GM19324 (cell line): ENCODE measurements around the gene GMIP.

Source experiments
- ATAC-seq: cut with Tn5 transposase; IDR thresholded peaks from one replicate; pipeline ENCODE4 v1.9.1; 2021; ENCODE audit warnings: mild to moderate bottlenecking, moderate library complexity; ENCODE audit not compliant: unreplicated experiment, low FRiP score

GMIP gene

DNA sequence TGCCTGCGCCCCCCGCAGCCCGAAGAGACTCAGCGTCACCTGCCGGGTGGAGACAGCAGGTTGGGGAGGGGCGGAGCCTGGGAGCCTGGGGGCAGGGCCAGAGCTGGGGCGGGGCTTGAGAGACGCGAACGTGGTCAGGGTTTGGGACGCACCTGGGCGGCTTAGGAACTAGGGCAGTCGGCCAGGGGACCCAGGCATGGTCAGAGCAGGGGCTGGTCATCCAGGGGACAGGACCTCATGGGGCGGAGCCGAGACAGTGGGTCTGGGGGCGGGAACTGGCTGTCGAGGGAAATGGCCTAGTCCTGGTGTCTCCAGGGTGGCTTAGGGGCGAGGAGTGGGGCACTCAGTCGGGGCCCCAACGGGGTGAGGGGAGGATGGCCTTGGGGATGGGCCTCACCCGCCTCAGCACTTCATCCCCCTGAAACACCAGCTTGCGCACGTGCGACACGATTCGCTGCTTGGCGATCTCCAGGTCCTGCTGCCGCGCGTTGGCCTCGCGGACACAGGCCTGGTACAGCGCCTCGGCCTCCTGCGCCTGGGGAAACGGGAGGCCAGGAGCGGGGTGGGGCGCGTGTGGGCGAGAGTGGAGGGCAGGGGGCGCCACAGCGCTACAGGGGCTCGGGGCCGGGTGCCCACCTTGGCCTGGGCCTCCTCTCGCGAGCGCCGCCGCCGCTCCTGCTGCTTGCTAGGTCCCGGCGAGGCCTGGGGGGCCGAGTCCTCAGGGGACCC is 5.8 kb downstream of the GMIP start:
- no peak for ATAC-seq

DNA sequence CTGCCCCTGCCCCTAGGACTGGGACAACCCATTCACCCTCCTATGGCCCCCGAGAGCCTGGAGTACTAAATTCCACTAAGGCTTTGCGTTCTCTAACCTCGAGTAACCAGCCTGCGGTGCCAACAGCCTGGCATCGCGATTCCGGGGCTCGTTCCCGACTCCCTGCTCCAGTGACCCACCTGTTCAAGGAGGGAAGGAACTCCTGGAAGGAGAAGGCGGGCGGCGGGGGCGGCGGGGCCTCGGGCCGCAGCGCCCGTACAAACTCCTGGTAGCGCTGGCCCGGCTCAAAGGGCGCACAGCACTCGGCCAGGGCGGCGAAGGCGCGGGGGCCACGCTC is 6.3 kb downstream of the GMIP start:
- ATAC-seq: no peak

DNA sequence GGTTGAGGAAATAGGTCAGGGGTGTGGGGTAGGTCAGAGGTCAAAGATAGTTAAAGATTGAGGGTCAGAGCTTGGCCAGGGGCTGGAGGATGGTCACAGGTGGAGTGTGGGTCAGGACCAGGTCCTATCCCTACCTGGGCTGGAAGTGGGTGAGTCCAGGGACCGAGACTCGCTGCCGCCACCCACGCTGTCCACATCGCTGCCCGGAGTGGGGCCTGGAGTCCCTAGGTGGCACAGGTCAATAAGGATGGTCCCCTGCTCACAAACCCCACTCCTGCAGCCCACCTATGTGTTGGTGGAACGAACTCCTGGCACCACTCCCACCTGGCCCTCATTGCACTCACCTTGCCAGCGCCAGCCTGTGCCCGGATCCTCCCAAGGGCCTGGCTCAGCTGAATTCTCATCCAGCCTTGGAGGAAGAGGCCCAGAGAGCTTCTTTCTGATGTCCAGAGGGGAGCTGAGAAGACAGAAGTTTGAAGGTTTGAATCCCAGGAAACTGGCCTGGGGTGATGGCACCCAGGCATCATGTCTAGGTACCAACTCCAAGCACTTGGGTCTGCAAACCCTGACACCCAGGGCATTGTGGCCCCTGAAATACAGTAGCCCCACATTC is 6.8 kb downstream of the GMIP start:
- ATAC-seq: no peak

DNA sequence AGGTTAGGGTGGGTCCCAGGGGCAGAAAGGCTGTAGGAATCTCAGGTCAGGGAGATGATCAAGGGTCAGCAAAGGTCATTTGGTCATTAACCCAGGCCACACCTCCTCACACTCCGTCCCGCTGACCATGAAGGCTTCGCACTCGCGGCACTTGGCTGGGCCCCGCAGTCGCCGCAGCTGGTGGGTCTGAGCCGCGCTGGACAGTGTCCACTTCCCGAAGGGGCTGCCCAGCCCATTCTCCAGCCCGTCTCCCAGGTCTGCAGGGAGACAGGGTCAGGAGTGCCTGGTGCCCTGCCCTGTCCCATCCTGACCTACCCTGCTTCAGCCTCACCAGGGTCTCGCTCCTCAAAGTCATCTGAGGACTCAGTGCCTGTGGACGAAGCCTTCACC is 8.1 kb downstream of the GMIP start:
- no peak for ATAC-seq

DNA sequence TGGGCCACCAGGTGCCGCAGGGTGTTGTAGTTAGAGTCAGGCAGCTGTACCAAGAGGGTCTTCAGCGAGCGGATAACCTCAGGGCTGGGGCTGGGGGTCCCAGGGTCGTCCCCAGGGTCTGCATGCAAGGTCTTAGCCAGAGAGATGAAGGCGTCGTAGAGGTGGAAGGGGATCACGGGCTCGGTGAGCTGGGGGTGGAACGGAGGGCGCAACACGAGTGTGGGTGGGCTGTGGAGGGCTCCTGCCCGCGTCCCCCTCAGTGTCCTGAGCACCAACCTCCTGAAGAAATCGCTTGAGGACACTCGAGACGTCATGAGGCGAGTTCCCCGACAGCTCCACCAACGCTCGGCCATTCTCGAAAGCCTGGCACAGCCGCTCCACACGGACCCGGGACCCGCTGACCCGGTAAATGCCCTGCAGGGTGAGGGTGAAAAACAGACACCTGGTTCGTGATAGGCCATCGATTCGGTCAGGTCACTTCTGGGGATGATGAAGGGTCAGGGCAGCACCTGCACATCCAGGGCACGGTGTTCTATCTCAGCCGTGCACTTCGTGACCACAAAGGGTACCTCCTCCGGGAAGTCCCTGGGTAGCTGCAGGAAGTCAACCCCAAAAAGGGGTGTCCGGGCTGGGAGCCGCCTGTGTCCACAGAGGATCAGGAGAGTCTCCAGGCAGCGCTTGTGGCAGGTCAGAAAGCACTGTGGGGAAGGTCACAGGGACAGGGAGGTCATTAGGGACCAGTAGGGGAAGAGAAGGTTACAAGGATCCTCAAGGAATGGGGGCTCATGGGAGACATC is 8.7 kb downstream of the GMIP start:
- no peak for ATAC-seq

- no peak for ATAC-seq
Measured at GRCh38 chr19:19633711-19634515, 9.5 kb downstream of the GMIP start.

GRCh38 chr19:19632661-19633060 is 10.8 kb downstream of the GMIP start:
- ATAC-seq: no peak

- ATAC-seq: no peak
Measured at GRCh38 chr19:19631346-19631745, 12.1 kb downstream of the GMIP start.

- no peak for ATAC-seq
Measured at GRCh38 chr19:19630426-19630825, 13.0 kb downstream of the GMIP start.

DNA sequence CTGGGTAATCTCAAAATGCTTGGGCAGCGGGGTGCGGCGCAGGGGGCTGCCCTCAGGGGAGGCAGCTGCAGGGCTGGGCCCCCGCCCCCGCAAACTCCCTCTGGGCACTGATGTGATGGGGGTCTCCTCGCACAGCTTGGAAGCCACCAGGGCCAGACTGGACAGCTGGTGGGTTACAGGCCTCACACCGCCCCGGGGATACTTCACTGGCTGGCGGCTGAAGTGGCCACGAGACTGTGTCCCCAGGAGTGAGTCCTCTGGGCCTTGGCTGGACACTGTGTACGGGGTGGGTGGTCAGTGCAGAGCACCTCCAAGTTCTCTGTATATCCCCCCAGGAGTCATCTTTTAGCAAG is 13.4 kb downstream of the GMIP start:
- ATAC-seq: no peak

DNA sequence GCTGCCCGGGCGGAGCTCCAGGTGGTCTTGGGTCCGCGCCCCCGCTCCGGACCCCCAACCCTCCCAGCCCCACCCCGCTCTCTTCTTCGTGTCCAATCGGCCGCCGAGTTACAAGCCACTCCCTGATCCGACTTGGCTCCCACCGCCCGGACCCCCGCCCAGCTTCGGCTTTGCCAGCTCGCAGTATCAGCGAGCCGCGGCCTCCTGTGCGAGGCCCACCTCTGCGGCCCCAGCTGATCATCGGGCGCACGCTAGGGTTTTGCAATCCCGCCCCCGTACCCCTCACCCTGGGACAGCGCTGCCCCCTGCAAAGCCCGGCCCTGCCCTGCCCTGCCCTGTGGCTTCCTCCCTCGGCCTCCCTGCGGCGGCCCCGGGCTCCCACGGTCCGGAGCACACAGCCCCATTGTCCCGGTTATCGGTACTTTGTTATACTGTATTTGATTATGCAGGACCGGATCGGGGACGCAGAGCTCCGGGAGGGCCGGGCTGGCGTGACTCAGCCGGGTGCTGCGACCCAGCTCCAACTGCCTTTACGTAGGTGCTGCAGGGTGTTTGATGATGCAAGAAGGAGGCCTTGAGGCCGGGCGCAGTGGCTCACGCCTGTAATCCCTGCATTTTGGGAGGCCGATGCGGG is 14.8 kb downstream of the GMIP start:
- peak; percentile 10 for ATAC-seq

- ATAC-seq: peak; percentile 57
Measured at GRCh38 chr19:19627621-19628500, 15.6 kb downstream of the GMIP start, which contains the start of gene LPAR2. LPAR2 (minus strand) TSS chr19:19628220; CDS start chr19:19627275, 945 bp downstream.

DNA sequence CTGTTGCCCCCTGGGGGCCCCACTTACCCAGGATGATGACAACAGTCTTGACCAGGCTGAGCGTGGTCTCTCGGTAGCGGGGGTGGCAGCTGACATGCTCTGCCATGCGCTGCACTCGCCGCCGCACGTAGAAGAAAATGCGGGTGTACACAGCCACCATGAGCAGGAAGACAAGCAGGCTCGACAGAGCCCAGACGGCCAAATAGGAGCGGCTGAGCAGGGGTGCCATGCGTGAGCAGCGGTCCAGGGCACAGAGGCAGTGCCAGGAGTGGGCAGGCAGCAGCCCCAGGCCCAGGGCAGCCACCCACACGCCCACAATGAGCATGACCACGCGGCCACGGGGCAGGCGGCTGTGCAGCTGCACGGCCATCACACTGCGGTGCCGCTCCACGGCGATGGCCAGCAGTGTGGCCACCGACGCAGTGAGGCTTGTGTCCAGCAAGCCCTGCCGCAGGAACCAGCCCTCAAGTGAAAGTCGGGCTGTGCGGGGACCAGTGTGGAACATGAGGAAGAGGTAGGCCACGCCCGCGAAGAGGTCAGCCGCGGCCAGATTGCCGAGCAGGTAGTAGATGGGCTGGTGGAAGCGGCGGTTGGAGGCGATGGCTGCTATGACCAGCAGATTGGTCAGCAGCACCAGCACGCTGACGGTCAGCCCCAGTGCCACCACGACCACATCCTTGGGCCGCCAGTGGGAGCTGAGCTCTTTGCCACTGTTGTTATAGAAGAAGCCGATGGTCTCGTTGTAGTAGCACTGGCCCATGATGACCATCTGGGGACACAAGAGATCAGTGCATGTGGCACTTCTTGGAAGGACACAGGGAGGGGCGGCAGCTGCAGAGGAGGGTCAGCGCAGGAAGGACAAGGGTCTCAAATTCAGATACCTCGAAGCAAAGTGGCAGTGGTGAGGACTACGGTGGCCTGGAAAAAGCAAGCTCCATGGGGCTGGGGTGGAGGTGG is 16.7 kb downstream of the GMIP start:
- ATAC-seq: no peak

- no peak for ATAC-seq
Measured at GRCh38 chr19:19624032-19624570, 19.4 kb downstream of the GMIP start.

DNA sequence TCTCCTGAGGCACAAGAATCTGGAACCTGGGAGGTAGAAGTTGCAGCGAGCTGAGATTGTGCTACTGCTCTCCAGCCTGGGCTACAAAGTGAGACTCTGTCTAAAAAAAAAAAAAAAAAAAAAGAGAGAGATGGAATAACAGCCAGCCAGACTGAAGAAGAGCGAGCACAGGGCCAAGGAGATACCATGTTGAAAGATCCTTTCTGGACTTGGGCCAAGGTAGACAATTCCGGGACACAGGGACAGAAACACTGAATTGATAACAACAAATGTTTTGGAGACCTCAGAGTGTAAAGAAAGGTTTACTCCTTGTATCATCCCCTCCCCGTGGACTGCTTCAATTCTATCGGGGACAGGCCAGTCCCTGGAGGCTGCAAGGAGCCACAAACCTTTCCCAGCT is 20.1 kb downstream of the GMIP start:
- ATAC-seq: no peak

- no peak for ATAC-seq
Measured at GRCh38 chr19:19619849-19620210, 23.6 kb downstream of the GMIP start.

DNA sequence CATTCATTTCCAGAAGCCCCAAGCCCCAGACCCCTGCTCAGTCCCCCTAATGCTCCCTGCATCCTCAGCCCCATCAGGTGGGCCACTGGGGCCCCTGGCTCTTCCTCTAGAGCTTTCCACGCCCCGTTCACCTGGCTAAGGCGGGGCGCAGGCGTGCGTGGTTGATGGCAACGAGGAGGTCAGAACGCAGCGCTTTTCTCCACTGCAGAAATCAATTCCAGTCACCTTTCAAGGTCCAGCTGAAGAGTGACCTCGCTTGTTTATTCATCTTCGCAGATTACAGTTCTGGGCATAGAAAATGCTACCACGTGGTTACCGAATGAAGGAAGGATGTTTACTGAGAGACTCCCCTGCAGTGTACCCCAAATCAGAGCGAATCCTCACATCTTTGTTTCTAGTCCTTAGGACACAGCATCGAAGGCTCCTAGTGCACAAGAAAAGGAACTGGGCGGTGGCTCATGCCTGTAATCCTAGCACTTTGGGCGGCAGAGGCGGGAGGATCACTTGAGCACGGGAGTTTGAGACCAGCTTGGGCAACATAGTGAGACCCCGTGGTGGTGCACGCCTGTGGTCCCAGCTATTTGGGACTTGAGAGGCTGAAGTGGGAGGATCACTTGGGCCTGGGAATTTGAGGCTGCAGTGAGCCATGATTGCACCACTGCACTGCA is 24.1 kb downstream of the GMIP start:
- ATAC-seq: no peak
